BJ (cell line): ENCODE measurements around the gene INPP5B. TPM values are rescaled to one million over a fixed set of nuclear protein-coding genes. Genes with fewer than 3 reads are reported as not detected.

ENCODE experiments used
- CTCF ChIA-PET: fragments of 350-600 bp; formaldehyde crosslinking; extraction: SDS; loops from one replicate; lab custom pipeline; 2021; ENCODE audit warnings: antibody characterized with exemption, inconsistent platforms; lab: Yijun Ruan, JAX
- POLR2A ChIA-PET: fragments of 300-600 bp; sonication (Branson Sonifier 250); formaldehyde crosslinking; extraction: SDS; loops from one replicate; lab custom pipeline; 2021; ENCODE audit warnings: antibody characterized with exemption; lab: Charles Lee
- DNase-seq: peaks from one replicate; pipeline ENCODE4 v3.0.0-alpha.2; 2011; ENCODE audit warnings: low read depth
- H3K27me3 ChIP-seq: 2 replicates; pipeline ENCODE4 v1.6.0; 2011; ENCODE audit warnings: low read length; ENCODE audit not compliant: control insufficient read depth, insufficient read depth
- H3K36me3 ChIP-seq: 2 replicates; pipeline ENCODE4 v1.5.1; 2011; ENCODE audit warnings: low read length; ENCODE audit not compliant: control insufficient read depth, insufficient read depth
- H3K4me3 ChIP-seq: 2 replicates; pipeline ENCODE4 v1.5.1; 2011; ENCODE audit warnings: low read depth, mild to moderate bottlenecking, control low read depth, low read length
- CTCF ChIP-seq: IDR thresholded peaks from 2 replicates; pipeline ENCODE4 v1.5.1; 2011; ENCODE audit warnings: low read depth, mild to moderate bottlenecking, control low read depth, inconsistent platforms, low read length, moderate library complexity; ENCODE audit not compliant: insufficient read depth
- polyA plus RNA-seq: library from polyadenylated mRNA; depleted of rRNA; stranded (reverse); fragments of >200 nt; gene quantifications from 2 replicates; pipeline ENCODE4 v1.2.3, GENCODE V29; 2011

Gene INPP5B
- polyA plus RNA-seq, 1 experiment: 21.9 TPM

GRCh38 chr1:37846647-37847339, 100.1 kb downstream of the INPP5B start:
- Histone ChIP-seq H3K27me3 (no peaks in the 10 kb centered on the region), H3K4me3 (no peak overlapping the region), H3K36me3 (peaks cover 1% of the 10 kb centered on the region)
- no peak for DNase-seq
- POLR2A ChIA-PET: no interaction called here
- CTCF ChIA-PET: interaction anchor here (0.9 kb wide), 1 partner anchor 13 kb away, joined by 3 read pairs; the partner anchor contains the start of gene MTF1
- no peak for TF ChIP-seq CTCF

- DNase-seq: no peak
- no peak overlapping the region for H3K4me3 ChIP-seq
- TF ChIP-seq CTCF: no peak
- H3K36me3 ChIP-seq: peaks cover 3% of the 10 kb centered on the region
- H3K27me3 ChIP-seq: no peaks in the 10 kb centered on the region
- CTCF ChIA-PET: interaction anchor here (0.7 to 1.2 kb wide), 3 partner anchors 10 to 14 kb away, joined by 3 read pairs; partner anchors contain the start of gene MTF1
- POLR2A ChIA-PET: no interaction called here
Measured at GRCh38 chr1:37845786-37846185, 101.1 kb downstream of the INPP5B start.

GRCh38 chr1:37845049-37845646, 101.7 kb downstream of the INPP5B start:
- CTCF ChIA-PET: interaction anchor here (0.6 to 1.2 kb wide), 3 partner anchors 8 to 29 kb away, joined by 3 read pairs; partner anchors contain the start of gene MTF1
- POLR2A ChIA-PET: no interaction called here
- DNase-seq: no peak
- Histone ChIP-seq H3K36me3 (peaks cover 4% of the 10 kb centered on the region), H3K4me3 (no peak overlapping the region), H3K27me3 (no peaks in the 10 kb centered on the region)
- TF ChIP-seq CTCF: no peak

- TF ChIP-seq CTCF: no peak
- Histone ChIP-seq H3K36me3 (peaks cover 4% of the 10 kb centered on the region), H3K27me3 (no peaks in the 10 kb centered on the region), H3K4me3 (no peak overlapping the region)
- no peak for DNase-seq
- ChIA-PET POLR2A (no interaction called here), CTCF (interaction anchor here (0.6 to 1.2 kb wide), 3 partner anchors 9 to 28 kb away, joined by 3 read pairs; partner anchors contain the start of gene MTF1)
Measured at GRCh38 chr1:37844536-37844935, 102.3 kb downstream of the INPP5B start.

GRCh38 chr1:37841652-37842051, 105.2 kb downstream of the INPP5B start:
- DNase-seq: no peak
- ChIA-PET POLR2A (no interaction called here), CTCF (no interaction called here)

More at GRCh38 chr1:37841652-37842051, 105.2 kb downstream of the INPP5B start:
- H3K36me3 ChIP-seq: peaks cover 12% of the 10 kb centered on the region
- H3K27me3 ChIP-seq: no peaks in the 10 kb centered on the region
- H3K4me3 ChIP-seq: no peak overlapping the region
- TF ChIP-seq CTCF: no peak
